ENCODE results near the gene GFRA1.

GRCh38 chr10:116226766-116227165, 46.2 kb downstream of the GFRA1 start:
- no peak for TF ChIP-seq CTCF (conservative IDR thresholded peaks at IDR 0.05 in 1 of 2, IDR thresholded peaks at IDR 0.05 in 1 of 2; ENCODE audit: low read depth in 1 of 2, low read length in 2 of 2)
- no peak for TF ChIP-seq EZH2 (IDR thresholded peaks at IDR 0.05; ENCODE audit: low read length, missing control alignments)
